AG04449 (cell line): ENCODE measurements around the gene SRGAP2.
"Not testable (repeated sequence)": the region's sequence is repeated elsewhere in the genome, so short reads cannot be mapped to it uniquely, and the experiment has no call there.

Experiments
- CTCF ChIA-PET: fragments of 350-600 bp; formaldehyde crosslinking; extraction: SDS; loops from one replicate; lab custom pipeline; 2021; ENCODE audit warnings: antibody characterized with exemption; lab: Yijun Ruan, JAX
- POLR2A ChIA-PET: fragments of 400-600, 350-600 bp; formaldehyde crosslinking; extraction: SDS; loops from one replicate; lab custom pipeline; 2020; ENCODE audit warnings: antibody characterized with exemption, inconsistent platforms; lab: Yijun Ruan, JAX
- DNase-seq: peaks from one replicate; pipeline ENCODE4 v3.0.0-alpha.2; 2010; ENCODE audit warnings: low read depth, low spot score
- H3K4me3 ChIP-seq: 2 replicates; pipeline ENCODE4 v1.5.1; 2011; ENCODE audit warnings: low read depth, mild to moderate bottlenecking, control low read depth, low read length

The SRGAP2 gene

DNA sequence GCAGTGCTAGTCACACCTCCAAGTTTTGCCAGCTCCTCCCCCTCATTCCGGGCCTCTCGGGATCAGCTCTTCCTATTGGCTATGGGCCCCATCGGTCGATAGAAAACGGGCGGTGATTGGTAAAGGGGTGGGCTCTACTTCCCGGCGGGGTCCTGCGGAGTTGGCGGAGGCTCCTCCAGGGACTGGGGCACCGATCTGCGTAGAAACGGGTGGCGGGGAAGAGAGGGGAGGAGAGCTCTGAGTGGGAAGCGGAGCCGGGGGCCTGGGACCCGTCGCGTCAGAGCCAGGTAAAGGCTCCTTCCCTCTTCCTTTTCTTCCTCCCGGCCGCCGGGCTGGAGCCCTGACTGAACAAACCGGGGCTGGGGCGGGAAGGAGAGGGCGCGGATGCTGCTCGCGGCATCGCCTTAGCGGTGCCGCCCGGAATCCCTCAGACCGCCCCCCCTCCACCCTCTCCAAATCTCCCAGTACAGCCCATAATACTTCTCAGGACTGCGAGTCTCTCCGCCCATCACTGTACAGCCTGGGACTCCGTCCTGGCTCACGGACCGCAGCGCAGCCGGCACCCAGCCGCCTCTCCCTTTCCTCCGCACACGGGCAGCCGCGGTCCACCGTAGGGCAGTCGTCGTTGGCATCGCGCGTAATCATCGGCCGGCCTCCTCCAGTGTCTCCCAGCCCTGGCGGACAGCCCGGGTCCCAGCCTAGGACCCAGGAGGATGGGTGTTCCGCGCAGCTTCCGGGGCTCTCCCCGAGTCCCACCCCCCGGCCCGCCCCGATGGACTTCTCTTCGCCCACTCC is at the start of gene SRGAP2:
Gene SRGAP2, plus strand, starts transcription at position 178 of the 795 bp plus-strand sequence. CDS start 2,430 bp downstream, outside the sequence.
- CTCF ChIA-PET, POLR2A ChIA-PET, DNase-seq: not testable (repeated sequence)
- H3K4me3 ChIP-seq: peak within 1 kb of the TSS; percentile 57

DNA sequence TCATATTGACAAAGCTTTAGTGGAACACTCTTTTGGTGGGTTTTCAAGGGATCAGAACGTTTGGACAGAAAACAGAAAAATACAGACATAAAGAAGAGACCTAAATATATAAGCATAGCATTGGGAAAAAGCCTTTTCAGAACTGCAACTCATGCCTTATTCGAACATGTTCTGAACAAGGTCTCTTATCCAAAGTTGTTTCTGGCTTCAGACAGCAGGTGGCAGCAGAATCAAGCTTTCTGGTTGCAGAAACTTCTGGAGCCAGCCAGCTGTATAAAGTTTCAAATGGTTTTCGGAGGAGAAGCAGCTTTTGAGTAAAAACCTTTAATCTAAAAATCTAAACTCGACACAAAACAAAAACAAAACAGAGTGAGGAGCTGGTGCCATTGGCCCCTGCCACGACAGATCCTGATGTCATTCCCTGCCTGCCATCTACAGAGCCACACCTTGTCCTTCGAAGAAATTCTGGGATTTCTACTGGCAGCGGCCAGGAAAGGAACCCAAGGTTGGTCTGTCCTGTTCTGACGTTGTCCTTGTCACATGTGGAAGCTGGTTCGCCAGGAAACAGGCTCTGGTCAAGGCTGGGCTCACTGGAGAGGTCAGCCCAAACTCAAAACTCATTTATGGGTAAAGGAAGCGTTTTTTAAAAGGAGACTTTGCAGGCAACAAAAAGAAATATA is 35.9 kb upstream of the SRGAP2 start:
- CTCF ChIA-PET, POLR2A ChIA-PET, H3K4me3 ChIP-seq, DNase-seq: not testable (repeated sequence)

DNA sequence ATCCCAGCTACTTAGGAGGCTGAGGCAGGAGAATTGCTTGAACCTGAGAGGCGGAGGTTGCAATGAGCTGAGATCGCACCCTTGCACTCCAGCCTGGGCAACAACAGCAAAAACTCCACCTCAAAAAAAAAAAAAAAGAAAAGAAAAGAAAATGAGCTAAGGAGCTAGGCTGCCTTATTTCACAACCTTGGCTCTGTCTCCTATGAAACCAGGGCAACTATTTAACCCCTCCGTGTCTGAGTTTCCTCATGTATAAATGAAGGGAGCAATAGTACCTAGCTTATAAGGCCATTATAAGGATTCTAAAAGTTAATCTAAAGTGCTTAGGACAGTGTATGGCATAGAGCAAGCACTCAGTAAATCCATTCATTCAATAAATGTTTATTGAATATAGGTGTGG is 33.5 kb upstream of the SRGAP2 start:
- H3K4me3 ChIP-seq, DNase-seq, POLR2A ChIA-PET: not testable (repeated sequence)

DNA sequence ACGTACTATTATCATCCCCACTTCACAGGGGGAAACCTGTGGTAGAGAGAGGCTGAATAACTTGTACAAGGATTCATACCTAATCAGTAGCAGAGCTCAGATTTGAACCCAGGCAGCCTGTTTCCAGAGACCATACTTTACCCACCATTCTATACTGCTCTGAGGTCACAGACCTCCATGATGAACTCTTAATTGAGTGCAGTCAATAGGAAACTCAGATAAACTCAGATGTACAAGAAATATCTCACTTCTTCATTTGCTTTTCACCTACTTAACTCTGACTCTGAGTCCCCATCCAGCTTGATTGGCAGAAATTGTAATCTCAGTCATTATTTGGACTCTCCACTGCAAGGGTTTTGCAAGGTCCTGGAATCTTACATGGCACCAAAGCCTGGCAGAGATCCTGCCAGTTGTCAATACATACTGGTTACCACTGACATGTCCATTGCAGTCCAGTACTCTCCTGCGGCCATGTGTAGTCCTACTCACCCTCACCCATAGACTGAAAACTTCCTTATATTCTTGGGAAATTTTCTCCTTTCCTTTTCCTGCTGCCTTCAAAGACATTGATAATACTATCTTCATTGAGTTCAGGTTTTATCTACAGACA is 30.1 kb upstream of the SRGAP2 start:
- POLR2A ChIA-PET, CTCF ChIA-PET, DNase-seq, H3K4me3 ChIP-seq: not testable (repeated sequence)

More for the DNA sequence above, 33.5 kb upstream of the SRGAP2 start:
- CTCF ChIA-PET: not testable (repeated sequence)

DNA sequence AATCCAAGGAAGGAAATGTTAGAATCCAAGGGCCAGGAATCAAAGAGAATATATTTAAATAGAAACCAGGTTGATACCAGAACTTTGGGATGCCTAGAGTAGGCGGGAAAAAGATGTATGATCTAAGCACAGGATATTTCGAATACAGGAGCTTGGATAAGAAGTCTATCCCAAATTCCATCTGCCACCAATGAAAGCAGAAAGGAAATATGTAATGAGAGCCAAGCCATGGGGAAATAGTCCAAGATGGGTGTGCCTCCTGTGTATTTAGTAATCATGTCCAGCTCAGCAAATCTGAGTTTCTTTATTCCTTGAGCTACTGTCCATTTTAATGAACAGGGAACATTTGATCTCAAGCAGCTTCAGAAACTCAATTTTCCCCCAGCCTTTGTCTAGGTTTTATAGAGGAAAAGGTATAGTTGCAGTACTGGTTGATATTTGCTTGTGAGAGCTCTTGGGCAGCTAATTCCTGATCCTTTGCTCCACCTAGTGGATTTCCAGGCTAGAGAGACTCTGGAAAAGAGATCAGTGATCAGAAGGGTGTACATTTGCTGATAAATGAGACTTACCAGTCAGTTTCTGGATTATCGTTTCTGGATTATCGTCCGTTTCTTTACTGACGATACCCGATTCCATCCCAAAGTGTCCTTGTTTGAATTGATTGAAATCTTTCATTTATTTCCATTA is 29.0 kb upstream of the SRGAP2 start:
- DNase-seq, POLR2A ChIA-PET, CTCF ChIA-PET, H3K4me3 ChIP-seq: not testable (repeated sequence)

DNA sequence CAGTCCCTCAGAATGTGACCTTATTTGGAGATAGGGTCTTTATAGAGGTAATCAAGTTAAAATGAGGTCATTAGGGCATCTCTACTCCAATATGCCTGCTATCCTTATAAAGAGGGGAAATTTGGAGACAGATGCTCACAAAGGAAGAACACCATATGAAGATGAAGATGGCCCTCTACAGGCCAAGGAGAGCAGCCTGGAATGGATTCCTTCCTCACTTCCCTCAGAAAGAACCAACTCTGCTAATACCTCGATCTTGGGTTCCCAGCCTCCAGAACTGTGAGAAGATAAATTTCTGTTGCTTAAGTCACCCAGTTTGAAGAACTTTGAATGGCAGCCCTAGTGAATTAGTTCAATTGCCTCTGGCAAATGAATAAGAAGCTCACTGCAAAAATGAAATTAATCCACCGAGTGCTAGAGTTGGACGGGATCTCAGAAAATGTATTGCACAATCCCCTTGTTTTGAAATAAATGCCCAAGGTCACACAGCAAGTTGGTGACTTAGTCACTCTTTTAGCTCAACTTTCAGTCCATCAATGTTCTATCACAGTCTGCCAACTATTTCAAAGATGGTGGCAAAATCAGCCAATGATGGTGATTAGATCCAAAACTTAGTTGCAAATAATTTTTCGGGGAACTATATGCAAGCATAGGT is 27.8 kb upstream of the SRGAP2 start:
- H3K4me3 ChIP-seq, POLR2A ChIA-PET, DNase-seq, CTCF ChIA-PET: not testable (repeated sequence)

DNA sequence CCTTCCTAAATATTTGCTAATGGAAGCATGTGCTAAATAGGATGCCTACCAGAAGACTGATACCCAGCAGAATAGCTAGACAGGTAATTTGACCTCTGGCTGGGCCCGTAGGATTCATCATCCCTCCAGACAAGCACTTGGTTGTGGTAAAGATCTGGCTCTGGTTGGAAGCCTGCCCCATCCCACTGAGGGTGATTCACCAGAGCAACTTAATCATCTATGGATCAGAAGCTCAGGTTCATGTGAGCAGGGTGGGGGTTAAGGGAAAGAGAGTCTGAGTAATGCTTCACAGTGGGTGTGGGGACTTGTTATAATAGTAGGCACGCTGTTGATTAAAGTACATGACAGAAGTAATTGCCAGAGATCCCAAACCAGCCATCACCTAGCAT is 27.2 kb upstream of the SRGAP2 start:
- CTCF ChIA-PET, DNase-seq, POLR2A ChIA-PET, H3K4me3 ChIP-seq: not testable (repeated sequence)

DNA sequence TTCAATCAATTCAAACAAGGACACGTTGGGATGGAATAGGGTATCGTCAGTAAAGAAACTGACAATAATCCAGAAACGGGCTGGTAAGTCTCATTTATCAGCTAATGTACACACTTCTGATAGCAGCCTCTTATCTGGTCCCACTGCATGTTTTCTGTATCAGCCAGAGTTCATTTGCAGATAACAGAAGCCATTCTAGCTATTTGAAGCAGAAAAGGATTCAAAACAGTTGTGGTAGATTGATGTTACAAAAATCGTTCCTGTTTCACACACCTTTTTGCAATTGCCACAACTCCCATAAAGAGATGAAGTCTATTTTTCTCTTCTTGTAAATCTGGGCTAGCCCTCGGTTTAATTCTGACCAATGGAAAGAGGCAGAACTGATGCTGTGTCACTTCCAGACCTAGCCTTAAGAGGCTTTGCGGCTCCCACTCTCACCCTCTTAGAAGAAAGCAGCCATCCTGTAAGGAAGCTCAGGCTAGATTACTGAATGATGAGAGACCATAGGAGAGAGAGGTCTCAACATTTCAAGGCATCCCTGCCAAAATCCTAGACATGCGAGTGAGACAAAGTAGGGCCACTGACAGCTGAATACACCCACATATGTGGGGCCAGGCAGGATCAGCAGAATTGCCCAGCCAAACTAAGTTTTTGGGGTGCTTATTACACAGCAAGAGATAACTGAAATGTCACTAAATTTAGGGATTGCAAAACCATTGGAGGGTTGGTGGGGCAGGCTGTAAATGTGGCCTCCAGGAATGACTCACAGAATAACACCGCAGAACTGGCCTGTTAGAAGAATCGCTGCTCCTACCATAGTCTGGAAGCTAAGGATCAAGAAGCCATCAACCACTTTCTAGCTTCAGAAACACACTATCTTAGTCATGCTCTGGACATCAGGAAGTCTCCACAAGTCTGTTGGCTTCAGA is 25.0 kb upstream of the SRGAP2 start:
- POLR2A ChIA-PET, H3K4me3 ChIP-seq, CTCF ChIA-PET, DNase-seq: not testable (repeated sequence)

DNA sequence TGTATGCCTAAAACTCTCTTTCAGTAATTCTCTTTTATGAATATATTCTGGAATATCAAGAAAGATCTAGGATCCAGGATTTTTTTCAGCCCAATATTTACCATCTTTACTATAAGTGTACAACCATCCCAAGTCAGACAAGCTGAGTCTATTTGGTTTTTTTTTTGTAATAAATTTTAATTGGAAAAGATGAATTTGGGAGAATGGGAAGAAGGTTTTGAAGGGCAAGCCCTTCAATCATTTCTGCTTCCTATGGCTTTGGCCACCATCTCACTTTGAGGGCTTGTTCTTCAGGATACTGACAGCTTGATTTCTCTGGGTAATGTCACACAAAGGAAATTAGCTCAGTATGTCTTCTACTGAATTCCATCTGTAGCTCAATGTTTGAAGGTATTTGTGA is 23.7 kb upstream of the SRGAP2 start:
- CTCF ChIA-PET, H3K4me3 ChIP-seq, POLR2A ChIA-PET, DNase-seq: not testable (repeated sequence)

DNA sequence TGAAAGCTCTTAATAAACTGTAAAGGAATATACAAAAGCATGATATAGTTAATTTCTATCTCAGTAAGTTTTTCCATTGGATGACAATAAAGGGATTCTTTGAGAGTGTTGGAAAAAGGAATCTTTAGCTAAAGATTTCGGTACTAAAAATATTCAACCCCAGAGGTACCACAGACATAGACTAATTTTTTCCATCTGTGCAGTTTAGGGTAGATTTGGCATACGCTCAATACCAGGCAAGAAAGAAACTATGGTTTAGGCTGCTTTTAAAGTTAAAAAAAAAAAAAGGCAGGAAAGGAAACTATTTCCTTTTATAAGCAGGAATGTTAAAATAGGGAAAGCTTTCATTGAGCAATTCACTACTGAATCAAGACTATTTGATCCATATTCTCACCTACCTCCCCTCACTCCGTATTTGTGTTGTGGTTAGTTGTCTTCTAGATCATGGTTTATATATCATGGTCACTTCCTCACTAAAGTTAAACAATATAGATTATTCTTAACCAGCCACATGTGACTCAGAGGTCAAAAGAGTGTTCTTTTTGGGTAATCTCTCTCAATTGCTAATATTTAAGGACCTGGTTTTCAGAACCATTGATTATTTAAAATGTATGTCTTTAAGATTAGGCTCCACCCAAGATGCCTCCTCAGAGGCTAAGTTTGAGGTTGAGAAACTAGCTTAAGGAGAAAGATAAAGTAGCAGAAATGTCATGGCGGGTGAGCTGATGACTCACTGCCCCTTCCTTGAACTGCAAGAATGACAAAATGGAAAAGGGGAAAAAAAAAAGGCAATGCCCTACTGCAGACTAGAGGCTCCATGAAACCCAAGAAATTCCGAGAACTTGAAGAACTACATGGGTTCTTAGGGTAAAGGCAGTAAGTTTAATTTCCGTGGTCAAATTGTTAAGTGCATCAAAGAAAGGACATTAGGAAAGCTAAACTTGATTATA is 20.7 kb upstream of the SRGAP2 start:
- CTCF ChIA-PET, H3K4me3 ChIP-seq, POLR2A ChIA-PET, DNase-seq: not testable (repeated sequence)

DNA sequence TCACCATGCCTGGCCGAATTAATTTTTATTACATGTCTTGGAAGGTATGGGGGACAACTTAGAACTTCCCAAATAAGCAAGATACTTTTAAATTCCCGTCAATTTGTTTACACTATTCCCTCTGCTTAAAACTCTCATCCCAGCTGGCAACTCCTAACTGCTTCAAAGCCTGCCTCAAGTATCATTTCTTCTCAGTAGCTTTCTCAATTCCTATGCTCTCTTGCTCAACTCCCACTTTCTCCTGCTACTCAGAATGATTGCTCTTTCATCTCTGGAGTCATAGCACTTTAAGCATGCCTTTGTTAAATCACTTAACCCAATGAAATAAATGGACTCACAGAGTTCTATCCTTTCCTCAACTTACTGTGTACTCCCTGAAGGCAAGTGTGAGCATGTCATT is 19.6 kb upstream of the SRGAP2 start:
- H3K4me3 ChIP-seq, POLR2A ChIA-PET, DNase-seq, CTCF ChIA-PET: not testable (repeated sequence)

DNA sequence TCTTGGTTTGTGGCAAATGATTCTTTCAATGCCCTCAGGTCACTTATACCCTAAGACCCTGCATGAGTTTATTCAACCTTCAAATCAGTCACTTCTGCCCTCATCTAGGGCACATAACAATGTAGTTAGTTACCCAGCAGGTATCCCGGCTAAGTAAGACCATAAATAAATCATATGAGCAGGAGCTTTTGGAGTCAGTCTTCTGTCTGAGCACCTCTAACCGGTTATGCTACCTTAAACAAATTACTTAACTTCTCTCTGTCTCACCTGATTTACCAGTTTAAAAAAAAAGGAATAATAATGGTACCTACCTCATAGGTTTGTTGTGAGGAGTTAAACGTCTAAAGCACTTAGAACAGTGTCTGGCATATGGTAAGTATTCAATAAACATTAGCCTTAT is 17.6 kb upstream of the SRGAP2 start:
- H3K4me3 ChIP-seq, DNase-seq, POLR2A ChIA-PET, CTCF ChIA-PET: not testable (repeated sequence)

DNA sequence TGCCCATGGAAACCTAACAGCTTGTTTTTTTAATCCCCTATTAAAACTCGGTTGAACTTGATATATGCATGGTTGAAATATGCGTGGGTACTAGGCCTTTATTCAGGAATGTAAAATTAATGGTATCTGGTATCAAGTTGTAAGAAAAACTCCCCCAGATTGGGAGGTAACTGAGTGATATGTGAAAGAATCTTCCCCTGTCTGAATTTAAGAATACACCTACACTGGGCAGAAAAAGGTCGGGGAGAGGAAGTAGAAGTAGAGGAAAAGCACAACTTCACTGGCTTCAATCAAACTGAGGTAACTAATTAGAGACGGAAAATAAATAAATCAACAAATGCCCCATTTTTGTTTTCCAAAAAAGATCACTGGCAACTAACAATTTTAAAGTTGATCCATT is 16.5 kb upstream of the SRGAP2 start:
- H3K4me3 ChIP-seq, POLR2A ChIA-PET, DNase-seq, CTCF ChIA-PET: not testable (repeated sequence)

DNA sequence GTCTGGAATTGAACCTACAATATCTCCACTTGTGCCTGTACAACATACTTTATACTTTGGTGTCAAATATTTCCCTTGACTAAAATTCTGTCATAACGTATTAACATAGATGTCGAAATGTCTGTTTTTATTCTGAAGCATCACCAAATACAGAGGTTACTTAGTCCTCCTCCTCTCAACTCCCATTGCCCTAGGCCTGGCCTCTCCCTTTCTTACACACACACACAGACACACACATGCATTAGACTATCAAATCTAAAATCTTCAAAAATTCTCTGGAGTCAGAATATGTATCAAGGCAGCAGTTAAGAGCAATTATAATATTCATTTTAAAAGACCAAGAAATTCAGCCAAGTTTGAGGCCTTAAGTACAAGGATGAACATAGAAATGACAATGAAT is 8.2 kb upstream of the SRGAP2 start:
- DNase-seq, H3K4me3 ChIP-seq, POLR2A ChIA-PET, CTCF ChIA-PET: not testable (repeated sequence)
